ENCODE measurements around the gene COL18A1. TPM values are rescaled to one million over a fixed set of nuclear protein-coding genes. Genes with fewer than 3 reads are reported as not detected.
"Not testable (repeated sequence)": the region's sequence is repeated elsewhere in the genome, so short reads cannot be mapped to it uniquely, and the experiment has no call there.

The COL18A1 gene
- total RNA-seq, 1 experiment from 2014 or later: 3.3 TPM

GRCh38 chr21:45525910-45526306 lies 120.9 kb downstream of the COL18A1 start:
- DNase-seq (ENCODE audit: low spot score): no peak
- ChIA-PET POLR2A (ENCODE audit: low non-redundant PET) (no interaction called here), CTCF (no interaction called here)
- H3K36me3 ChIP-seq (ENCODE audit: insufficient read depth, low read length, poor library complexity, severe bottlenecking): peaks cover 64% of the 10 kb centered on the region
- H3K4me3 ChIP-seq (ENCODE audit: low read depth, low read length, poor library complexity, severe bottlenecking): no peak overlapping the region
- H3K27me3 ChIP-seq (replicated peaks; ENCODE audit: insufficient read depth, low read depth, low read length, poor library complexity): no peaks in the 10 kb centered on the region
- no peaks in the 10 kb centered on the region for H3K4me1 ChIP-seq (ENCODE audit: insufficient read depth, low read length, poor library complexity, severe bottlenecking)
- H3K9me3 ChIP-seq (ENCODE audit: low read depth, low read length, poor library complexity, severe bottlenecking): peaks cover 10% of the 10 kb centered on the region
- BruUV-seq (replicated peaks): no TSS peak
- intact Hi-C loops (cut with micrococcal nuclease; ENCODE audit: unreplicated experiment): no loop called here
- no peak for TF ChIP-seq EZH2 (IDR thresholded peaks at IDR 0.05; ENCODE audit: borderline replicate concordance, low read depth, low read length, poor library complexity, severe bottlenecking)
- TF ChIP-seq CTCF (conservative IDR thresholded peaks at IDR 0.05; ENCODE audit: low read depth, low read length): no peak
- H3K27ac ChIP-seq (ENCODE audit: low read depth, low read length, poor library complexity, severe bottlenecking): no peak overlapping the region

GRCh38 chr21:45527151-45527999 lies 122.4 kb downstream of the COL18A1 start:
- CTCF ChIA-PET; H3K27me3 ChIP-seq (replicated peaks; ENCODE audit: insufficient read depth, low read depth, low read length, poor library complexity); POLR2A ChIA-PET (ENCODE audit: low non-redundant PET); intact Hi-C loops (cut with micrococcal nuclease; ENCODE audit: unreplicated experiment); H3K27ac ChIP-seq (ENCODE audit: low read depth, low read length, poor library complexity, severe bottlenecking); BruUV-seq (replicated peaks); H3K9me3 ChIP-seq (ENCODE audit: low read depth, low read length, poor library complexity, severe bottlenecking); H3K4me3 ChIP-seq (ENCODE audit: low read depth, low read length, poor library complexity, severe bottlenecking); DNase-seq (ENCODE audit: low spot score); H3K4me1 ChIP-seq (ENCODE audit: insufficient read depth, low read length, poor library complexity, severe bottlenecking): not testable (repeated sequence)
- peaks cover 51% of the 10 kb centered on the region for H3K36me3 ChIP-seq (ENCODE audit: insufficient read depth, low read length, poor library complexity, severe bottlenecking)

GRCh38 chr21:45528028-45528705 lies 123.2 kb downstream of the COL18A1 start:
- intact Hi-C loops (cut with micrococcal nuclease; ENCODE audit: unreplicated experiment): no loop called here
- POLR2A ChIA-PET (ENCODE audit: low non-redundant PET): no interaction called here
- Histone ChIP-seq H3K4me3 (ENCODE audit: low read depth, low read length, poor library complexity, severe bottlenecking) (no peak overlapping the region), H3K4me1 (ENCODE audit: insufficient read depth, low read length, poor library complexity, severe bottlenecking) (no peaks in the 10 kb centered on the region), H3K27me3 (replicated peaks; ENCODE audit: insufficient read depth, low read depth, low read length, poor library complexity) (no peaks in the 10 kb centered on the region), H3K36me3 (ENCODE audit: insufficient read depth, low read length, poor library complexity, severe bottlenecking) (peaks cover 46% of the 10 kb centered on the region), H3K27ac (ENCODE audit: low read depth, low read length, poor library complexity, severe bottlenecking) (no peak overlapping the region), H3K9me3 (ENCODE audit: low read depth, low read length, poor library complexity, severe bottlenecking) (no peaks in the 10 kb centered on the region)
- BruUV-seq (replicated peaks): no TSS peak
- CTCF ChIA-PET: no interaction called here
- DNase-seq (ENCODE audit: low spot score): no peak
- TF ChIP-seq CTCF (conservative IDR thresholded peaks at IDR 0.05; ENCODE audit: low read depth, low read length) (no peak), EZH2 (IDR thresholded peaks at IDR 0.05; ENCODE audit: borderline replicate concordance, low read depth, low read length, poor library complexity, severe bottlenecking) (no peak)
